PC-3 (cell line): ENCODE results near the gene MRM1.

Experiments
- CTCF ChIP-seq: fragments of 300-600 bp; sonication (generic); conservative IDR thresholded peaks from 2 replicates; pipeline ENCODE4 v1.5.1; 2017; ENCODE audit warnings: antibody characterized with exemption, low read depth, mild to moderate bottlenecking, low read length
- EZH2 ChIP-seq: fragments of 300-600 bp; sonication (generic); IDR thresholded peaks from one replicate; pipeline ENCODE4 v1.6.1; 2017; ENCODE audit warnings: antibody characterized with exemption, mild to moderate bottlenecking, low read length; ENCODE audit not compliant: unreplicated experiment
- EZH2phosphoT487 ChIP-seq: fragments of 300-600 bp; sonication (generic); IDR thresholded peaks from 2 replicates; pipeline ENCODE4 v1.6.1; 2018; ENCODE audit warnings: mild to moderate bottlenecking, antibody characterized with exemption, low read length, borderline replicate concordance

- TF ChIP-seq CTCF: no peak
- no peak for TF ChIP-seq EZH2
- TF ChIP-seq EZH2phosphoT487: no peak
Measured at GRCh38 chr17:36645422-36645821, 44.0 kb downstream of the MRM1 start.
